ENCODE results near the gene CCDC69.

DNA sequence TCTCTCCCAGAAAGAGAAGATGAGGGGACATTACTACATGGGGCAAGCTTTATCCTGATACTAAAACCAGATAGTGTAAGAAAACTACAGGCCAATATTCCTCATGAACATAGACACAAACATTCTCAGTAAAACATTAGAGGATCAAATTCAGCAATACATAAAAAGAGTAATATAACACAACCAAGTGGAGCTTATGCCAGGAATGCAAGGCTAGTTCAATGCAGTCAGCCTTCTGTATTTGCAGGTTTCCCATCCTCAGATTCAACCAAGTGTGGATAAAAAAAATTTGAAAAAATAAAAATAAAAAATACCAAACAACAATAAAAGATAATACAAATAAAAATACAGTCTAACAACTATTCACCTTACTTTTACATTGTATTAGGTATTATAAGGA is 31.3 kb downstream of the CCDC69 start:
- TF ChIP-seq, protein P1, sequence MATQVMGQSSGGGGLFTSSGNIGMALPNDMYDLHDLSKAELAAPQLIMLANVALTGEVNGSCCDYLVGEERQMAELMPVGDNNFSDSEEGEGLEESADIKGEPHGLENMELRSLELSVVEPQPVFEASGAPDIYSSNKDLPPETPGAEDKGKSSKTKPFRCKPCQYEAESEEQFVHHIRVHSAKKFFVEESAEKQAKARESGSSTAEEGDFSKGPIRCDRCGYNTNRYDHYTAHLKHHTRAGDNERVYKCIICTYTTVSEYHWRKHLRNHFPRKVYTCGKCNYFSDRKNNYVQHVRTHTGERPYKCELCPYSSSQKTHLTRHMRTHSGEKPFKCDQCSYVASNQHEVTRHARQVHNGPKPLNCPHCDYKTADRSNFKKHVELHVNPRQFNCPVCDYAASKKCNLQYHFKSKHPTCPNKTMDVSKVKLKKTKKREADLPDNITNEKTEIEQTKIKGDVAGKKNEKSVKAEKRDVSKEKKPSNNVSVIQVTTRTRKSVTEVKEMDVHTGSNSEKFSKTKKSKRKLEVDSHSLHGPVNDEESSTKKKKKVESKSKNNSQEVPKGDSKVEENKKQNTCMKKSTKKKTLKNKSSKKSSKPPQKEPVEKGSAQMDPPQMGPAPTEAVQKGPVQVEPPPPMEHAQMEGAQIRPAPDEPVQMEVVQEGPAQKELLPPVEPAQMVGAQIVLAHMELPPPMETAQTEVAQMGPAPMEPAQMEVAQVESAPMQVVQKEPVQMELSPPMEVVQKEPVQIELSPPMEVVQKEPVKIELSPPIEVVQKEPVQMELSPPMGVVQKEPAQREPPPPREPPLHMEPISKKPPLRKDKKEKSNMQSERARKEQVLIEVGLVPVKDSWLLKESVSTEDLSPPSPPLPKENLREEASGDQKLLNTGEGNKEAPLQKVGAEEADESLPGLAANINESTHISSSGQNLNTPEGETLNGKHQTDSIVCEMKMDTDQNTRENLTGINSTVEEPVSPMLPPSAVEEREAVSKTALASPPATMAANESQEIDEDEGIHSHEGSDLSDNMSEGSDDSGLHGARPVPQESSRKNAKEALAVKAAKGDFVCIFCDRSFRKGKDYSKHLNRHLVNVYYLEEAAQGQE (IDR thresholded peaks at IDR 0.05; ENCODE audit: low read depth, low read length): no peak
- no peak for TF ChIP-seq RAD21 (IDR thresholded peaks at IDR 0.05; ENCODE audit: insufficient read depth, low read depth, low read length)

All from GM12878 (cell line).